GF-D8 (cell line): ENCODE measurements around the gene ZNF584.
A peak's percentile ranks its signal among the peaks of the same experiment; 100 is the strongest.
"Not testable (repeated sequence)": the region's sequence is repeated elsewhere in the genome, so short reads cannot be mapped to it uniquely, and the experiment has no call there.

ENCODE experiments used
- DNase-seq: peaks from one replicate; lab custom pipeline; 2025; lab: John Stamatoyannopoulos, UW

ZNF584 gene

DNA sequence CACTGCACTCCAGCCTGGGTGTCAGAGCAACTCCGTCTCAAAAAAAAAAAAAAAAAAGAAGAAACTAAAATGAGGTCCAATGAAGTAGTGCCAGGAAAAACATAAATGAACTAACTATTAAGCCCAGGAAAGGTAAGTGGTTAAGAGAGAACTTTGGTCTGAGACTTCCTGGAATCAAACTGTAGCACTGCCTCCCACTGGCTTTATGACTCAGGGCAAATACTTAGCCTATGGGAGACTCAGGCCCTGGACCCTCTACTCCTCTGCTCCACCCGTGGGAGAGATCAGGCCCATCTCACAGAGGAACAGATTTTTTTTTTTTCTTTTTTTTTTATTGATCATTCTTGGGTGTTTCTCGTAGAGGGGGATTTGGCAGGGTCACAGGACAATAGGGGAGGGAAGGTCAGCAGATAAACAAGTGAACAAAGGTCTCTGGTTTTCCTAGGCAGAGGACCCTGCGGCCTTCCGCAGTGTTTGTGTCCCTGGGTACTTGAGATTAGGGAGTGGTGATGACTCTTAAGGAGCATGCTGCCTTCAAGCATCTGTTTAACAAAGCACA is 4.5 kb upstream of the ZNF584 start:
- not testable (repeated sequence) for DNase-seq

DNA sequence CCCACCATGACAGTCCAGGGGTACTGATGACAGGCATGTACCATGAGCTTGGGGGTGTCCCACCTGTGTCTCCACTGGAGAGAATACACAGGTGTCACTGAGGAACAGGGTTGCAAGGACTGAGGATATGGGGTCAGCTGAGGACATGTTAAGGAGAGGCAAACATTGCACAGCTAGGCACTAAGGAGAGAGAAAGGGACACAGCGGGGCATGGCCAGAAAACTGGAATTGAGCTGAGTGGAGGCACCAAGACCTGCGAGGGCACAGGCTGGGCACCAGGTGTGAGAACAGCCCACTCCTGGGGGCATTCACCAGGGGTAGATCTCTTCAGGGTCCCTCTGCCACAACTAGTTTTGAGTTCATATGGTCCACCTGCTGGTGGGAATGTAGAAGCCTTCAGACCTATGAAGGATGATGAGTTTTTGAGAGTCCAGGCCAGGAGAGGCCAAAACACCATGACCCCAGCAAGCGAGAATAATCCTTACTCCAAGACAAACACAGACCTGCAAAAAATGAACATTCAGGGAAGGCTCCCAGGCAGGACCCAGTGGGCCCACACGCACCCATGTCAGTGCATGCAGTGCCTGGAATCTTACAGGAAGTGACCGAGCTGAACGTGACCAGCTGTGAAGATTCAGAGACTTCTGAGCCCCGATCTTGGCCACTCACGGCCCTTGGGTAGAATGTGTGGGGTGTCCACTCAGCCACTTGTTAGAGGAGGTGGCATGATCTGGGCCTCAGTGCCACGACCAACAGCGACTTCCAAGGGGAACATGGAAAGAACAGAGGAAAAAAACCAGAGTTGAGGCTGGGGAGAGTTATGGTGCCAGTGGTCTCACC is 1.4 kb upstream of the ZNF584 start:
- DNase-seq, result peak; percentile 6

GRCh38 chr19:58407658-58408151 is 744 bp upstream of the ZNF584 start:
- DNase-seq, result no peak

DNA sequence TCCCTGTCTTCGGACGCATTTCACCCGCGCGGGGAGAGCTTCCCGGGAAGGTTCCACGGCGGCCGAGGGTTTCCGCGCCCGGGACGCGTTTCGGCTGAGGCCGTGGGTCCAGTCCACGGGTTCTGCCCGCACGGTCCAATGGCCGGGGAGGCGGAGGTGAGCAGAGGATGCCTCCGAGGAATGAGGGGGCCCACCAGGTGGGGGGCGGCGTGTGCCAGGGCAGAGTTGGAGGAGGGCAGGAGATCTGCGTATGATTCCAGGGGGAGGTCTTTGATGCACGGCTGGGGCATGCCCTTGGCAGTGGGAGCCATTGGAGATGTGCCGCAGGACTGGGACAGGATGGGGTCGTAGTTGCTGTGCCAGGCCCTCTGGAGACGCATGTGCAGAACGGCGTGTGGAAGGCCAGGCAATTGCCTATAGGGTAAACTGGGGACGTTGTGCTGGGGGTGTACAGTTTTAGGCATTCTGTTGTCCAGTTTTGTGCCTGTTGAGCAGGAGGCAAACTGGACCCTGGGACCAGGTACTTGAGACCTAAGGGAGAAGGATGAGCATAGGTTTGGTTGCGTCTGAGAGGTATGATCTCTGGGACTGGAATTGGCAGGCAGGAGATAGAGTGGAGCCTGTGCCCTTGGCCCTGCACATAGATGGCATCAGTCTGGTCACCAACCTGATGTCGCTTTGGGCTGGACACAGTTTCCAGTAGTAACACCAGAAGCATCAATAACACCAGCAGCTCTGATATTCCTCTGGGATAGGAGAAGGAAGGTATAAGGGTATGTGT is 751 bp downstream of the ZNF584 start:
- peak; percentile 6 for DNase-seq

DNA sequence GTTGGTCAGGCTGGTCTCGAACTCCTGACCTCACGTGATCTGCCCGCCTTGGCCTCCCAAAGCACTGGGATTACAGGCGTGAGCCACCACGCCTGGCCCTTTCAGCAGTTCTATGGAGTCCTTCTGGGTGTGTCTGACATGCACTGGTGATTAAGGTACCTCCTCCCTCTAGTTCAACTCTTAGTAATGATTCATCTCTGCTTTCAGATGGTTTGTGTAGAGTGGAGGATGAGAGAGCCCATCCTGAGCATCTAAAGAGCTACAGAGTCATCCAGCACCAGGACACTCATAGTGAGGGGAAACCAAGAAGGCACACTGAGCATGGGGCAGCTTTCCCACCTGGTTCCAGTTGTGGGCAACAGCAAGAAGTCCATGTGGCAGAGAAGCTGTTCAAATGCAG is 8.2 kb downstream of the ZNF584 start:
- no peak for DNase-seq

DNA sequence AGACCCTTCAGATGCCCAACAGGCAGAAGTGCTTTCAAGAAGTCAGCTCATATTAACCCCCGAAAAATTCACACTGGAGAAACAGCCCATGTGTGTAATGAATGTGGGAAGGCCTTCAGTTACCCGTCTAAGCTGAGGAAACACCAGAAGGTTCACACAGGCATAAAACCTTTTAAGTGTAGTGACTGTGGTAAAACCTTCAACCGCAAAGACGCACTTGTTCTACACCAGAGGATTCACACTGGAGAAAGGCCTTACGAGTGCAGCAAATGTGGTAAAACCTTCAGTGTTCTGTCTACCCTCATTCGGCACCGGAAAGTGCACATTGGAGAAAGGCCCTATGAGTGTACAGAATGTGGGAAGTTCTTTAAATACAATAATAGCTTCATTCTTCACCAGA is 8.6 kb downstream of the ZNF584 start:
- DNase-seq, result no peak

DNA sequence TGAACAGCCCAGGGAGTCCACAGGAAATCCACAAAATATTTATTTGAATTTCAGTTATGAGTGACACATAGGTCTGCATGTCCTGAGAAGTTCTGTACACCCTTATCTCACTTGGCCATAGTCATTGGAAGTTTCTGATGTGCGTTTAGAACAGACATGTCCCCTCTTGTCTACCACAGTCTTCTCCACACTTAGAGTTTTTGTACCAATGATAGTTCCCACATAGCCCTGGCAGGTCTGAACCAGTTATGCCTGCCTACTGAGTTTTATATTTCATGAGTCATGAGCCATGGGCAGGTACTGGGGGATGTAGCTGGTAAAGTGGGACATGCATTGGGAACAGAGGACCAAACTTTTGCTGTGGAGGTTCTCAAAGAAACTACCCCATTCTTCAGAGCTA is 20.2 kb downstream of the ZNF584 start:
- no peak for DNase-seq

GRCh38 chr19:58429745-58430144 is 21.3 kb downstream of the ZNF584 start:
- DNase-seq, result no peak

GRCh38 chr19:58434217-58434616 is 25.8 kb downstream of the ZNF584 start:
- DNase-seq, result no peak

- peak; percentile 84 for DNase-seq
These were observed 31.4 kb downstream of the ZNF584 start, which contains the start of gene ZNF132 for GRCh38 chr19:58439576-58440554. Gene ZNF132, minus strand, starts transcription at chr19:58440153. Its CDS starts 332 bp downstream, at chr19:58439821.

DNA sequence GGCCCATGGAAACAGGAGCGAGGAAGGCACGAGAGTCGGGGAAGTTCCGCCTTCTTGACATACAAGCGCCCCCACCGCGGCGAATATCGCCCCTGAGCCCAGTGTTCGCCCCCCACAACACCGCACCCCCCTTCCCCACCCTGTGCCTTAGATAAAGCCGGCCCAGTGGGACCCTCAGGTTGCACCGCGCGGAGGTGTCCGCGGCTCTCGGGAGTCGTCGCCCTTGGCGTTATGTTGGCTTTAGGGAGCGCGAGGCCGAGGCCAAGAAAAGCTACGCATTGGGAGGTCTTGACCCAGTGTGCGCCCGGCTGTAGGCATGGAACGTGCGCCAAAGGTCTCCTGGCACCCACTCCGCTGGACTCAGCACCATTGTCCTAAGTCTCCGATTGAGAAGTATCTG is 32.1 kb downstream of the ZNF584 start:
- DNase-seq, result no peak

DNA sequence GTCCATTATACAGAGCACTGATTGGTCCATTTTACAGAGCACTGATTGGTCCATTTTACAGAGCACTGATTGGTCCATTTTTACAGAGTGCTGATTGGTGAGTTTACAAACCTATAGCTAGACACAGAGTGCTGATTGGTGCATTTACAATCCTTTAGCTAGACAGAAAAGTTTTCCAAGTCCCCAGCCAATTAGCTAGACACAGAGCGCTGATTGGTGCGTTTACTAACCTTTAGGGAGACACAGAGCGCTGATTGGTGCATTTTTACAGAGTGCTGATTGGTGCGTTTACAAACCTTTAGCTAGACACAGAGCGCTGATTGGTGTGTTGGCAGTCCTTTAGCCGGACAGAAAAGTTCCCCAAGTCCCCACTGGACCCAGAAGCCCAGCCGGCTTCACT is 34.5 kb downstream of the ZNF584 start:
- DNase-seq, result not testable (repeated sequence)

GRCh38 chr19:58448860-58449259 is 40.4 kb downstream of the ZNF584 start:
- not testable (repeated sequence) for DNase-seq

DNA sequence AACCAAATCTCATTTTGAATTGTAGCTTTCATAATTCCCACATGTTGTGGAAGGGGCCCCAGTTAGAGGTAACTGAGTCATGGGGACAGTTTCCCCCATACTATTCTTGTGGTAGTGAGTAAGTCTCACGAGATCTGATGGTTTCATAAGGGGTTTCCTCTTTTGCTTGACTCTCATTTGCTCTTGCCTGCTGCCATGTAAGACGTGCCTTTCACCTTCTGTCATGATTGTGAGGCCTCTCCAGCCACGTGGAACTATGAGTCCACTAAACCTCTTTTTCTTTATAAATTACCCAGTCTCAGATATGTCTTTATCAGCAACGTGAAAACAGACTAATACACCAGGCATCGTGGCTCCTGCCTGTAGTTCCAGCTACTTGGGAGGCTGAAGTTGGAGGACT is 41.5 kb downstream of the ZNF584 start:
- not testable (repeated sequence) for DNase-seq

DNA sequence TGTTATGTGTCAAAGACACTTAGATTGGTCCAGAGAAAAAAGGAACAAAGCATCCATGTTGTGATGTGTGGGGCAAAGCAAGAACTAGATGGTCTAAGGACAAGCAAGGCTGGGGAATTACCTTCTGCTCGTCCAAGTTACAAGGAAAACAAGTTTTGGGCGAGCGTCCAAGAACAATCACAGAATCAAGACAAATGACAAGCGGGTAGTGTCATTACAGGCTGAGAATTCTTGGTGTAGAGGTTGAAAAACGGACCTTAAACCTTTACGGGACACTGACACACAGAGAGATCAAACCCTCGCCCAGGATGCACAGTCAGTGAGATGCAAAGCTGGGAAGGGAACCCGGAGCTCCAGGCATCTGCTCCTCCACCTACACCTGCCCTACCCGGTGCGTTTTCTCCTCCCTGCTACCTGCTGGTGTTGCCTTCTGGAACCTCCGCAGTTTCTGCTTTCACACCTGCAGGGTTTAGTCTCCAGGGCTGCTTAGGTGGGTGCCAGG is 42.5 kb downstream of the ZNF584 start:
- DNase-seq, result no peak

- DNase-seq, result peak; percentile 82
These were observed 43.1 kb downstream of the ZNF584 start, which contains the start of gene ZNF324B for GRCh38 chr19:58451358-58452101. Gene ZNF324B, plus strand, starts transcription at chr19:58451622. Its CDS starts 2,080 bp downstream, at chr19:58453702.

GRCh38 chr19:58453743-58454142 is 45.3 kb downstream of the ZNF584 start:
- no peak for DNase-seq

- DNase-seq, result no peak
These were observed 46.9 kb downstream of the ZNF584 start for GRCh38 chr19:58455306-58455705.

GRCh38 chr19:58456111-58456510 is 47.7 kb downstream of the ZNF584 start:
- no peak for DNase-seq

DNA sequence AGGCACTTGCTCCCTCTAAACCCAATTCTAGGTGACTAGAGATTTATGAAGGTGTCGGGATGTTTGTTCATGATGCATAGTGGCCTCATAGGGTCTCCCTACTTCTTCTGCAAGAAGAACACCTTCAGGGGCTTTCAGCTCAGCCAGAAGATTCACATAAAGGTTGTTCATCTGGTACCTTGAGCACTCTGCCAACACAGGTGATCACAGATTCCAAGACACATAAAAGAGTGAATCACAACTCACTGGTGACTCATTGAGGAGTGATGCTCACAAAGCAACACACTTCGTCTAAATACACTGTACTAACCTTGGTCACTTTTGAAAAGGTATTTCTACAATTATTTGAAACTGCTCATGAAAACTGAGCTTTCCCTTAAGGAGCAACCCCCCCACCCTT is 51.6 kb downstream of the ZNF584 start:
- no peak for DNase-seq
